ACHN (cell line): ENCODE data around the gene IL18RAP.

ENCODE experiments used
- DNase-seq: peaks from one replicate; pipeline ENCODE4 v3.0.0-alpha.2; 2015
- in situ Hi-C: cut with HindIII; loops from 2 replicates; pipeline ENCODE4 v1.10.0; 2017; ENCODE audit warnings: low sequenced_read_pairs, low pct_ligation_motif_present, low pct_unique_long_range_greater_than_20kb

IL18RAP gene

DNA sequence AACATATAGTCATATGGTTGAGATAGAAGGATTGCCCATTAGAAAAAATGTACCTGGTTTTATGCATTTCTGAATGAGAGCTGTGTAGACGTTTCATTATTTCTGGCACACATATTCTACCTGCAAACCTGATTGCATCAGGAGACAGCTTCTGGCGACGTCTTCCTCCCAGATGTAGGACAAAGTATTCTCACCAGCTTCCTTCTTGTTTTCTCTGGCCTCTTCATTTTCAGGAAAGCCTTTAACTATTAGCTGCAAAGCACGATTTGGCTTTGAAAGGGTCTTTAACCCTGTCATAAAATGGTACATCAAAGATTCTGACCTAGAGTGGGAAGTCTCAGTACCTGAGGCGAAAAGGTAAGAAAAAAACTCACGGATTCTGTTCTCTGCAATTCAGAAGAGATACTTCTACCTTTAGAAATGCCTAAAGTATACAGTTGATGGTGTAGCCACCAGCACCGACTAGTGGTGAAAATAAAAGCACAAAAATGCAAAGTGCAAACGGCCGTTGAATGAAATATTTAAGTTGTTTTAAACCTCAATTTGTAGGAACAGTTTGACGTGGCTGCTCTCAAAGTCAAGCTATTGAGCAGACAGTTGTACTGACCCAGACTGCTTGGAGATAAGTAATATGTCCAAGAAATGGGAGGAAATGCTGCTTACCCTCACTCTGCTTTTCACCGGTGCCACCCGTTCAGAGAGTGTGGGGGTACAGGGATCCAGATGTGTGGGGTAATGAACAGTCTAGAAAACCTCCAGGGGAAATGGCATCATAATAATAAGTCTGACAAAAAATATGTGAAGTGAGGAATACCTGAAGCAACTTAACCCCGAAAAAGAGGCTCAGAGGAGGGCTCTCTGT, 20.2 kb downstream of the IL18RAP start:
- in situ Hi-C loops: no loop called here
- peak; percentile 41 for DNase-seq

DNA sequence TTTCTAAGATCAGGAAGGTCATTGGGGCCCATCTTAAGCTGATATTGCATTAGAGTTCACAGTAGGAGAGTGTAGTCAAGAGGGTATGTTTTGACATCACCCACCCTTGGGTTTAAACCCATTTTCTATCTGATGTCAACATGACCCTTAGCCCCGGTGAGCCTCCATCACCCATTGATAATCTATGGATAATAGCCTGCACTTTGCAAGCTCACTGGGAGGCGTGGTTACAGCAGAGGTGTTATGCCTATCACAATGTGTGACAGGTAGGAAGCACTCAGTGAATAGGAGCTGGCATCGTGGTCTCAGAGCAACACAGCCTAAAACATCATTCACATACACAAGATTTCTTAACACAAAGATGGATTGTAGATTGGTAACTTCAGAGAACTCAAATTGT, 21.3 kb downstream of the IL18RAP start:
- in situ Hi-C loops: no loop called here
- DNase-seq: no peak

DNA sequence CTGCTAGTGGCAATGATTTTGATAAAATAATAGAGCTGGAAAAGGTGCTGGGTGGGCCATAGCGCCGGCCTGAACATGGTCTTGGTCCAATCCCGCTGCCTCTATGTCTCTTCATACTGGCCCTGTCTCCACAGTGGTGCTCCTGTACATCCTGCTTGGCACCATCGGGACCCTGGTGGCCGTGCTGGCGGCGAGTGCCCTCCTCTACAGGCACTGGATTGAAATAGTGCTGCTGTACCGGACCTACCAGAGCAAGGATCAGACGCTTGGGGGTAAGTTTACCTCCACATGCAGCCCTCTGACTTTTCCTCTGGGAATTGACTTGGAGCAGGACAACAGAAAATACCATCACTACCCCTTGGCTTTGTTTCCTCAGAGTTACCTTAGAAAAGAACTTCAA, 24.0 kb downstream of the IL18RAP start:
- in situ Hi-C loops: no loop called here
- DNase-seq: no peak

DNA sequence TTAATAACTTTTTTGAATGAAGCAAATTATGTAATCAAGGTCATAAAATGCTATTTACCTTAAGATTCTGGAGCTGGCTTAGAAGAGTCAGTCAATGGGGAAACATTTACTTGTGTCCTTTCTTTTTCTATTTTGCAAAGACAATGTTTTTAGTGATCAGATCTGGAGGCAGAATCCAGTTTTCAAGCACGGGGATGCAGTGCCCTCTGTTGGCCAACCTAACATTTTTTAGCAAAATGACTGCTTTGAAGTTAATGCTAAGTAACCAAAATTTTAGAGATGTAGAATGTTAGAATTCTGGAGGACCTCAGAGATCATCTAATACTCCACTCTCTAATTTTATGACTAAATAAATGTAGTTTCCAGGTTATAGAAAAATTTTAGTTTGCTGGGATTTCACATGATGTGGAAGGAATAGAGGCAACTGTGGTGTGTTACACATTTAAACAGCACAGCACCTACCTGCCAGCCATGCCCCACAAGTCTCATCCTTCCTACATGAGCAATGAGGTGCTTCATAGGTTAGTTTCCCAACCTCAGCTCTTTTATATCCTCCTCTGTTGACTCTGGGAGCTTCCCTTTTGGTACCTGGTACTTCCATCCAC, 26.5 kb downstream of the IL18RAP start:
- DNase-seq: peak; percentile 34
- in situ Hi-C loops: no loop called here

DNA sequence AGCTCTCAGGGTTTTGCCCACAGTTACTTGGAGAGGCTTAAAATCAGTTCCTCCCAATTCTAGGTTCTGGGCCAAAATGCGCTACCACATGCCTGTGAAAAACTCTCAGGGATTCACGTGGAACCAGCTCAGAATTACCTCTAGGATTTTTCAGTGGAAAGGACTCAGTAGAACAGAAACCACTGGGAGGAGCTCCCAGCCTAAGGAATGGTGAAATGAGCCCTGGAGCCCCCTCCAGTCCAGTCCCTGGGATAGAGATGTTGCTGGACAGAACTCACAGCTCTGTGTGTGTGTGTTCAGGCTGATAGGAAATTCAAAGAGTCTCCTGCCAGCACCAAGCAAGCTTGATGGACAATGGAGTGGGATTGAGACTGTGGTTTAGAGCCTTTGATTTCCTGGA, 29.0 kb downstream of the IL18RAP start:
- no peak for DNase-seq
- in situ Hi-C loops: no loop called here

DNA sequence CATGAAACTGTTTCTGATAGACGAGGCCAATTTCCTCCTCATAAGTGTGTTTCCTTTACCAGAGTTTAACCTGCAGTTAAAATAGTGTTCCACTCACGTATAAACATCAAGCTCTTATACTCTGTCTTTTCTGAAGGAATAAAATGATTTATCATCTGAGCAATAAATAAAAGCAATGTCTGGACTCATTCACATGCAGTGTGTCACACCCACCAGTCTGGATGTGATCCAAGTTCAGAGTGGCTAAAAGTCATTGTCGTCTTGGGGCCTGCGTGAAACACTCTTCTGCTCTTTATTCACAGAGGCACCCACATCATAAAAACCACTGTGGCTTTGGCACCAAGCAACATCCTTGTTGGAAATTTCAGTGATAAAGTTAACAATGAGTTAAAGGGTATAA, 30.5 kb downstream of the IL18RAP start:
- no peak for DNase-seq
- in situ Hi-C loops: no loop called here

DNA sequence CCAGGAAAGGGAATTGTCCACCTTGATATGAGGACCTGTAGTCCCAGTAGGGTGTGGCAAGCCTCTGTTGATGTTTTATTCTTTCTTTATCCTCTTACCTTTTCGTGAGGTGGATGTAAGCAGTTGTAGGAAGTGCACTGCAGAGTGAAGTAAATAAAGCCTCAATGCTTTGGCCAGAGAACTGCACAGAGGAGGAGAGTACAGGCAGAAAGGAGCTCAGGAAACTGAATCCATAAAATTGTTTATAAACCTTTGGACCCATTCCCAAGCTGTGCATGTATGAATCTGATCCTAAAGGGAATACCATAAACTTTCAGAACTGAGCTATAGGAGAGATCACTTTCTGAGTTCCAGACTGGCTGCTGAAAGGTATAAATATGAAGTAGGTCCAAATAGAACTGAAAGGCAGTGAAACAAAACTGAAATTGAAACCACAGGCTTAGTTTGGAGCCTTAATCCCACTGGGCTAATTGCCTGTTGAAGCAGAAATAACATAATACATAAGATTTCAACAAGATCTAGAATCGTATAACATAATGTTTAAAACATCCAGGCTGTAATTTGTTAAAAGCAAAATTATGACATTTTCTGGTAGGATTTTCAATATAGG, 32.2 kb downstream of the IL18RAP start:
- no peak for DNase-seq
- in situ Hi-C loops: no loop called here

DNA sequence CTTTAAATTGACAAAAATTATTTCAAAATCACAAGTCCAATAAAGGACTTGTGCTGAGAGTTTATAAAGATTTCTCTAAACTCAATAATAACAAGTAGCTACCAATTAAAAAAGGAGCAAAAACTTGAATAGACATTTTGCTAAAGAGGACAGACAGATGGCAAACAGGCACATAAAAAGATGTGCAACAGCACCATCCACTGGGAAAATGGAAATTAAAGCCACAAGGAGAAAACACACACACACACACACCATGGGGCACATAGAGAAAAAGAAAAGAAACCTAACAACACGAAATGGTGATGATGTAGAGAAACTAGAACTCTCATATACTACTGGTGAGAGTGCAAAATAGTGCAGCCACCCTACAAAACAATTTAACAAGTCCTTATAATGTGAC, 37.5 kb downstream of the IL18RAP start:
- DNase-seq: no peak
- in situ Hi-C loops: no loop called here

DNA sequence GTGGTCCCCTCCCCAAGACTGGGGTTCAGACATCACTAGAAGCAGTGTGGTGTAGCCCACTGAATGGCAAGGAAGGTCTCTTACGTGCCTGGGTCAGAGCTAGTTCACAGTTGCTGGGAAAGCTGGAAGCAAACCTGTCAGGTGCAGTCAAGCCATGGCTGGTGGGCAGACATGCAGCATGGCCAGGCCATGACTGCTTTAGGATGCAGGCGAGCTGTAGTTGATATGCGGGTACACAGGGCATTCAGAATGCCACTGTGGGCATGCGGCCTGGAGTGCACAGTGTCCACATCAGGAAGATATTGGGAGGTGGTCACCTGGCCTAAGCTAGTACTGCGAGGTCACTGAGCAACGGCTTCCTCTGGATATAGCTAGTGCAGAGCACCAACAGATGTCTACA, 38.2 kb downstream of the IL18RAP start:
- in situ Hi-C loops: no loop called here

DNA sequence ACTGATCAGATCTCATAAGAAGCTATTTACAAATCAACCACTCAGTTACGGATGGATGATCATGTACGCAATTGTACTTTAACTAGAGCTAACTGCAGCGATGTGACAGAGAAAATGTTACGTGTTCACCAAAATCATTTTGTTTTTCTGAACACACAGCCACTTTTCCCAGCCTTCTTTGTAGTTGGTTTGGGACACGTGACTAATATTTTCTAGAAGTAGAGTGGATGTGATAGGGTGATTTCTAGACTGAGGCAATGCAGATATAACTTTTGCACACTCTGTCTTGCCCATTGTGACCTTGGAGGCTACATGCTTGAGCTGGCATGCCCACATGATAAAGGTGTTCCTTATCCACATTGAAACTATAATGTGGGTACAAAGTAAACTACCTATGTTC, 40.2 kb downstream of the IL18RAP start:
- in situ Hi-C loops: no loop called here
- DNase-seq: no peak

More for the DNA sequence above, 38.2 kb downstream of the IL18RAP start:
- no peak for DNase-seq

DNA sequence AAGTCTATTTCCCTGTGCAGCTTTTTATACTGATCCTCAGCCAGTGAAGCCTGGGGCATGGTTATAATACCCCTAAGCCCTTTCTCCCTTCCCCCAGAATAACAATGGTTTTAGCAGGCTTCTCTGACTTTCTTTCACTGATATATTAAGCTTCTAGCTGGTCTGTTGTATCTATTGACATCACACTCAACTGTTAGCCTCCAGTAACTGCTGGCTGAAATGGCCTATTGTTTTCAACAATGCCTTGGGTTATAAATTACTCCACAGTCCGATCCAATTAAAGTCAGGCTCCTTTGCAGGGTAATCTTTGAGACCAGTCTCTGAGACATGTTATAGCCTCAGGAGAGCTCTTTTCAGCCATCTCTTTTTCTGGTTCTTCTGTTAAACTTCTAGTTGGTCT, 47.2 kb downstream of the IL18RAP start:
- in situ Hi-C loops: no loop called here
- no peak for DNase-seq

DNA sequence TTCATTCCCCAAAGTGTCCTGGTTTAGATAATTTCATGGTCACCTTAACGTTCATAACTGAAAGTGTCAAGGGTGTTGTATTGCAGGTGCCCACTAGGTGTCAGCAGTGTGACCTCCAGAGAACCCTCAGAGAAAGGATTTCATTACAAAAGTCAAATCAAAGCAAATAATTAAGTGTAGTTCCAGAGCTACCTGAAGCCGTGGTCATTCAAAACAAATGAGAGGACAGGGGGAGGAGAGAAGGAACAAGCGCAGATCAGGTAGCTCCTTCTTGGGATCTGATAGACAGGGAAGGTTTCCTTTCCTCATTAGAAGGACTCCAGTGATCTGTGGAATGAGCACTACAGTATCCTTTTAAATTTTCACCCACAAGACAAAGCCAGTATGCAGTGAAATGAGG, 50.1 kb downstream of the IL18RAP start, which contains the start of gene SLC9A4:
TSS of gene SLC9A4 (plus strand) at position 207 of the 400 bp plus-strand sequence. CDS start 534 bp downstream, outside the sequence.
- in situ Hi-C loops: no loop called here
- peak; percentile 54 for DNase-seq

DNA sequence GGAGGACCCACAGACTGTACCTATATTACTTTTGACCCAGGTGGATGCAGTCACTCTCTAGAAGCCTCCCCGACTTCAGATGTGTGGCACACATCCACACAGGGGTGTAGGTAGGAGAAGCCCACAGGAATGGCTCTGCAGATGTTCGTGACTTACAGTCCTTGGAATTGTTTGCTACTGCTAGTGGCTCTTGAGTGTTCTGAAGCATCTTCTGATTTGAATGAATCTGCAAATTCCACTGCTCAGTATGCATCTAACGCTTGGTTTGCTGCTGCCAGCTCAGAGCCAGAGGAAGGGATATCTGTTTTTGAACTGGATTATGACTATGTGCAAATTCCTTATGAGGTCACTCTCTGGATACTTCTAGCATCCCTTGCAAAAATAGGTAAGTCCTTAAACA, 50.7 kb downstream of the IL18RAP start:
- DNase-seq: no peak
- in situ Hi-C loops: no loop called here

DNA sequence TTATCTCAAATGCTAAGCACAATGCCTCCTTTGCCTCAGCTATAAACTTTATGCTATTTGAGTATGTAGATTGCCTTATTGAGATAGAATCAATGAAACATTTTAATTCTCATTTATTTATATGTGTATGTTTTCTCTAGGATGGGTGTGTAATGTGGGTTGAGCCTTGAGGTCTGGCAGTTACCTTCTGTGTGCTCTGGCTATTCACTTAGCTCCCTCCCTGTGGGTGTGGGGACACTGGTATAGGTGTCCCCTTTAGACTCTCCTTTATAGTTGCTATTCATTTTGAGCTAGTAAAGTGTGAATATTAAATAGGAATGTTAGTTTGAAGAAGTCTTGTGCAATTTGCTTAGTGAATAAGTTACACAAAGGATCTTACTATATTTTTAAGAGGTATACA, 51.8 kb downstream of the IL18RAP start:
- no peak for DNase-seq
- in situ Hi-C loops: no loop called here

DNA sequence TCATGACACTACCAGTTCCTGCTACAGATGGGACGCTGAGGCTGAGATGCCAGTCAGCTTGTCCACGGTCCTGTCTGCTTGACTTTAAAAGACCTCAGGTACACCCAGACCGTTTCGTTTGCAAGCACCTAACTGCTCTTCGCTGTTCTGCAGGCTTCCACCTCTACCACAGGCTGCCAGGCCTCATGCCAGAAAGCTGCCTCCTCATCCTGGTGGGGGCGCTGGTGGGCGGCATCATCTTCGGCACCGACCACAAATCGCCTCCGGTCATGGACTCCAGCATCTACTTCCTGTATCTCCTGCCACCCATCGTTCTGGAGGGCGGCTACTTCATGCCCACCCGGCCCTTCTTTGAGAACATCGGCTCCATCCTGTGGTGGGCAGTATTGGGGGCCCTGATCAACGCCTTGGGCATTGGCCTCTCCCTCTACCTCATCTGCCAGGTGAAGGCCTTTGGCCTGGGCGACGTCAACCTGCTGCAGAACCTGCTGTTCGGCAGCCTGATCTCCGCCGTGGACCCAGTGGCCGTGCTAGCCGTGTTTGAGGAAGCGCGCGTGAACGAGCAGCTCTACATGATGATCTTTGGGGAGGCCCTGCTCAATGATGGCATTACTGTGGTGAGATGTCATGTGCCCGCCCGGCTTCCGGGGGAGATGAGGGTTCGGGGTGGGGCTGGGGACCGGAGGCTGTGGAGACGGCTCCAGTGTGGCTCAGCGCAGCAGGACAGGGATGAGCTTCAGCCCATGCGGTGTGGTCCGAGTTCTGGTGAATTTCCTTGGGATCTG, 55.9 kb downstream of the IL18RAP start:
- no peak for DNase-seq
- in situ Hi-C loops: no loop called here

DNA sequence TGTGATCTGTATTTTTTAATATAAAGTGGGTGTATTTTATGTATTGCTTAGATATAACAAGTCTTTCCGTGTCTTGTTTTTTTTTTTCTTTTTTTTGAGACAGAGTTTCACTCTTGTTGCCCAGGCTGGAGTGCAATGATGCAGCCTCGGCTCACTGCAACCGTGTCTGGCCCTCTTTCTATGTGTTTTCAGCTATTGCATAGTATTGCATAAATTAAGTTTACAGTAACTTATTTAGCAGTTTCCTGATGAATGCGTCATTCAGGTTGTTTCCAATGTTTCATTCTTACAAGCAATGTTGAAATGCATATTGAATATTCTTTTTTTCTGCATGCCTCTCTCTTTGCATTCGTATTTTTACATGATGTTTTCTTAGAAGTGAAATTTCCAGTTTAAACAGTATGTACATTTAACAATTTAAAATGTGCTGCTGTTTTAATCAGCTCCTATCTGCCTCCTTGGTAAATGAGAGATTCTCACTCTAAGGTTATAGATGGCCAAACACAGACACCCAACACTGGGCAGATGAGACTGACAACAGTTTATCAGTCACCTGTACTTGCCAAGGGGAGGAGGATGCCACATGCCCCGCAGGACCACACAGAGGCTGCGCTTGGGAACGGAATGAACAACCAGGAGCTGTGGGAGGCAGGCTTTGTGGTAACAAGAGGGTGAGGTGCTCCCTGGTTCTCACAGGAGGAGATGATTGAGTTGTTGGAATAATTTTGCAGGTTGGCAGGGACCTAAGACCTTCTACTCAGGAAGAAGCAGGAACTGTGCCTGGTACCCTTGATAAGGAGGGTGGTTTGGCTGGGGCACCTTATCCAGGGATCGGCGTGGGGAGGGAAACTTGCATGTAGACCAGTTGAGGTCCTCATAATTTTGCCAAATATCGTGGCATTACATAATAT, 57.6 kb downstream of the IL18RAP start:
- DNase-seq: no peak
- in situ Hi-C loops: no loop called here

DNA sequence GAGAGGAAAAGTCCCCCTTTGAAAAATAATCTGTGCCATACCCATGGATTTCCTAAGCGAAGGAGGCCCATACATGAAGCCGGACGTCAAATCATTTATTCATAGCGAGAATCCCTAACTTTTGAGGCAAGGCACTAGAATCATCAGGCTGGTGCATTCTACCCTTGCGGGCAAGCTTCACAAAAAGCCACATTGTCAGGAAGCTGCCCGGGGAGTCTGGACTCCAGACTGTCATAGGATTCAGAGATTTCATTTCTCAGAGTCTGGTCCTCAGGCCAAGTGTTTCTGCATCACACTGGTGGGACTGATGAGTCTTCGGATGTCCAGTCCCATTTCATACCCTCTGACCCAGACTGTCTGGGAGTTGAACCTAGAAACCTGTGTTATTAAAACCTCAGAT, 59.0 kb downstream of the IL18RAP start:
- in situ Hi-C loops: no loop called here
- DNase-seq: no peak

DNA sequence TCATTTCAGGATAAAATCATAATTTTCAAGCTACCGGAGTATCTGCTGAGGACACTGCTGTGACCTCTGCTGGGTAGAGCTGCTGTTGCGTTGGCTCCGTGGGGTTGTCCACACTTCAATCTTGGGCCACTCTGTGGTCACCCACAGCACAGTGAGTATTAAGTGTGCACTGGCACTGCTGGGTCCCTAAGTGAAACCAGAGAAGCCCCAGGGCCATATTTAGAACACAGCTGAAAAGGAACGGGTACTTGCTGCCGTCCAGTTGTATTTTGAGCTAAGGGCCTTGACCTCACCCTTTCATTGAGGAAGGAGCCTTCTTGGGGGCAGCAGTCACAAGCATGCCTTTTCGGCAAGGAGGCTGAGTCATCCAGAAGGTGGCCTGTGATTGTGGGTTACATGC, 60.1 kb downstream of the IL18RAP start:
- no peak for DNase-seq
- in situ Hi-C loops: no loop called here
